ENCODE data around the gene C3orf52.

C3orf52 gene

DNA sequence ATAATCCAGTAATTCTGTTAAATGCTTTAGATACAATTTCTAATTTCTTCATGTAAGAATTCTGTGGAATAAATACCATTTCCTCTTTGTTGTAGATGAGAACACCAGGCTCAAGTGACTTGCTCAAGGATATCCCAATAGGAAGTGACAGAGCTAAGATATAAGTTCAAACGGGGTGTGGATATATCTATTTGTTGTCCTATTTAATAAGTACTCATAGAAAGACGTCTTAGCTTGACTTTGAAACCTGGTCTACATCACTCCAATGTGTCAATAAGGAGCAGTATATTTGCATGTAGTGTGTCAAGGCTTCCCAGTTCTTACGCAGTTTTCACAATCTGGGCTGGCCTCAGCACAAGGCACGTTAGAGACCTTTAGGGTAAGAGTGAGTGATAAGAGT lies 51.6 kb downstream of the C3orf52 start:
- DNase-seq = no peak

DNA sequence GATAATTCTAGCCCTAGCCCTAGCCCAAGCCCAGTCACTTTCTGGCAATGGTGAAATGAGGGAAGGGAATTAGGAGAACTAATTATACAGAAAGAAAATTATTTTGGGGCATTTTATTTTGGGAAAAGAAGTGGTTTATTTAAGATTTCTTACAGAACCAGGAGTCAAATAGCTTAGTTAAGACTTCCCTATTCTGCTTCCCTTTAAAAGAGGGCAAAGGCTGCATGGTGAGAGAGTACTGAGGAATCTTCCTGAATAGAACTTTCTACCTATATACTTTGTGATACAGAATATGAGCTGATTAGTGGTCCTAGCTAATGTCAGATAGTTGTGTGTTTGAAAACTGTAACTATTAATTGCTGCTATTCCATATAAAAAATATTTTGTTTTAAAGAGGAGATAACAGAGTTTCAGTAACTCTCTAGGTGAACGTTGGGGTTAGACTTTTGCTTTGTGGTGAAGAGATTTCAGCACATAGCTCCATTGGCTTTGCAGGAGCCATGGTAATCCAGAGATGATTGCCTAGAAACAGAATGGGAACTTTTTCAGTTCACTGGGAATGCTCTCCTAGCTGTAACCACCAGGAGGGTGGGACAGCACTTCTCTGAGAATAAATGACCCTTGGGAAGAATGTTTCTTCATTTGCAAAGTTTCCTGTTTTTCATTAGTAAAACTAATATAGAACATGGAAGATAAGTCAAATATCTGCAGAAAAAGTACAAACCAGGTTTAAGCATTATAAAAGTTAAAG lies 52.2 kb downstream of the C3orf52 start:
- DNase-seq = no peak

DNA sequence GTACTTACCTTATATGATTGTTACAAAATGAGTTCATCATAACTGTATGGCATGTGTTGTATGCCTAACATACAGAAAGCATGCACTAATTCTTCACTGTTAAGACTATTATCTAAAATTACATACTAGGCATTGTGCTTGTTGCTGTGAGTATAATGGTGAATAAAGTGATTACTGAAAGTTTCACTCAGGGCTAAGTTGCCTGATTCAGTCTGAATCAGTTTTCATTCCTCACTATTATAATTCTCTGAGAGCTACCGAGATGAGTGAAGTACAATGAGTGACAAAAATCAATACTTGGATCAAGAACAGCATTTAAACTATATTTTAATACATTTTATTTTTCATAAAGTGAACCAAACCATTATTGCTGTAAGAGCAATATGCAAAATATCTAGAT lies 54.4 kb downstream of the C3orf52 start:
- no peak for DNase-seq

DNA sequence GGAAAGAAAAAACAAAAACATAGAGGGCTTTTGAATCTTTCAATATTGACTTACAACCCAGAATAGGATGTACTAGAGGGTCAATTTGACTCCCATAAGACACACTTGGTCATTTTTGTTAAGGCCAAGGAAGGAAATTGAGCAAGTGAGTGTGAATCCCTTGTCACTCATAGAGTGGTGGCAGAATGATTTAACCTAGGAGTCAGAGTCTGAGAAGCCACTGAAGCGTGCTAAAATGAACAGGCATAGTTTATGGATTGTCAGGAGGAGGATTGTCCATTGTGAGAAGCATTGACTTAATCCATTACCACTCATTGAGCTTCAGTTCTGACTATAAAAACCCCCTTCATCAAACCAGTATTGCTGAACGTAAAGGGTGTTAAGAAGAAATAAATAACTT lies 55.1 kb downstream of the C3orf52 start:
- no peak for DNase-seq

DNA sequence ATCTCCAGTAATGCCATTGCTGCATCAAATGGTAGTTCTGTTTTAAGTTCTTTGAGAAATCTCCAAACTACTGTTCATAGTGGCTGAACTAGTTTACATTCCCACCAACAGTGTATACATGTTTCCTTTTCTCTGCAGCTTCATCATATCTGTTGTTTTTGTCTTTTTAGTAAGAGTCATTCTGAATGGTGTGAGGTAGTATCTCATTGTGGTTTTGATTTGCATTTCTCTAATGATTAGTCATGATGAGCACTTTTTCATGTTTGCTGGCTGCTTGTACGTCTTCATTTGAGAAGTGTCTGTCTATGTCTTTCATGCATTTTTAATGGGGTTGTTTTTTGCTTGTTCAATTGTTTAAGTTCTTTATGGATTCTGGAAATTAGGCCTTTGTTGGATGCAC lies 57.1 kb downstream of the C3orf52 start:
- no peak for DNase-seq

DNA sequence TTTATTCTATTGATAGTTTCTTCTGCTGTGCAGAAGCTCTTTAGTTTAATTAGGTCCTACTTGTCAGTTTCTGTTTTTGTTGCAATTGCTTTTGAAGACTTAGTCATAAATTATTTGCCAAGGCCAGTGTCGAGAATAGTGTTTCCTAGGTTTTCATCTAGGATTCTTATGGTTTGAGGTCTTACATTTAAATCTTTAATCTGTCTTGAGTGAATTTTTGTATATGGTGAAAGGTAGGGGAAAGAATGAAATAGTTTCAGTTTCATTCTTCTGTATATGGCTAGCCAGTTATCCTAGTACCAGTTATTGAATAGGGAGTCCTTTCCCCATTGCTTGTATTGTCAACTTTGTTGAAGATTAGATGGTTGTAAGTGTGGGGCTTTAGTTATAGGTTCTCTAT lies 57.5 kb downstream of the C3orf52 start:
- DNase-seq = no peak

DNA sequence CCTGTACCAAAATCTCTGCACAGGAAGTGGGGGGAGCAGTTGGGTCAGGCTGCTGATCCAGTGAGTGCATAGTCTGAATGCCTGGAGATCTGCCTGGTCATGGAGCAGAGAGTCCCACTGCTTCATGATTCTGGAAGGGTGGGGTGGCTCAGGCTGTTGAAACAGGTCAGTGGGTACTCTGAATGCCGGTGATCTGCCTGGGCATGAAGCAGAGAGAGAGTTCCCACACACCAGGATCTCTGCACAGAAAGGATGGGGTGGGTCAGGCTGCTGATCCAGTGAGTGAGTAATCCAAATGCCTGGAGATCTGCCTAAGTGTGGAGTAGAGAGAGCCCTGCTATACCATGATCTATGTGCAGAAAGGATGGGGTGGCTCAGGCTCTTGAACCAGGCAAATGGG lies 62.9 kb downstream of the C3orf52 start:
- DNase-seq = no peak

DNA sequence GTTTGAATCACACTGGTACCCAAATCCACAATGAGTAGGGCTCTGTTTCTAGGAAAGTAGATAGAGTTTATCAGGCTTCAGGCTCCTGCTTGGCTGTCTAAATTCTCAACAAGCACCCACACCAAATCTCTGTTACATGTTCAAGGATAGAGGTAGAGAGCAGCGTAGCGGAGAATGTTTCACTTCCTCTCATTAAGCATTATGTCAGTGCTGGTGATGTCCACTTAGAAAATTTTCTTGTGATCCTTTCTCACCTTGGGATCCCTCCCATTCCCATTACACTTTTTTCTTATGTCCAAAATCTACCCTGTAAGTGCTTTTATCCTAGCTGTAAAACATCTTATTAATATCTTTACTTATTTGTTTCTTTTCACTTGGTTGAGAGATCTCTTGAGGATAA lies 81.6 kb downstream of the C3orf52 start:
- no peak for DNase-seq

All from SHP77 (cell line).